ENCODE measurements around the gene KDM4B.
"Not testable (repeated sequence)": the region's sequence is repeated elsewhere in the genome, so short reads cannot be mapped to it uniquely, and the experiment has no call there.

The KDM4B gene

GRCh38 chr19:4968462-4969291, at the start of gene KDM4B:
Gene KDM4B, plus strand, starts transcription at chr19:4969113. Its CDS starts 63,778 bp downstream, at chr19:5032891.
- DNase-seq (ENCODE audit: low read depth) = peak; percentile 99
- H3K4me1 ChIP-seq (ENCODE audit: control insufficient read depth, insufficient read depth, low read length) = peaks cover 53% of the 10 kb centered on the region
- H3K9me3 ChIP-seq (ENCODE audit: control insufficient read depth, low read length) = no peaks in the 10 kb centered on the region
- H3K4me3 ChIP-seq (ENCODE audit: low read length) = peak within 1 kb of the TSS; percentile 86
- H3K36me3 ChIP-seq (ENCODE audit: control insufficient read depth, insufficient read depth, low read length, severe bottlenecking) = no peaks in the 10 kb centered on the region
- peak within 1 kb of the TSS; percentile 86 for H3K9ac ChIP-seq (ENCODE audit: low read length)
- no peaks in the 10 kb centered on the region for H3K27me3 ChIP-seq (replicated peaks; ENCODE audit: control insufficient read depth, insufficient read depth, low read length)

- DNase-seq (ENCODE audit: low read depth) = no peak
- no peaks in the 10 kb centered on the region for H3K4me1 ChIP-seq (ENCODE audit: control insufficient read depth, insufficient read depth, low read length)
- no peaks in the 10 kb centered on the region for H3K27me3 ChIP-seq (replicated peaks; ENCODE audit: control insufficient read depth, insufficient read depth, low read length)
- no peak overlapping the region for H3K9ac ChIP-seq (ENCODE audit: low read length)
- no peaks in the 10 kb centered on the region for H3K9me3 ChIP-seq (ENCODE audit: control insufficient read depth, low read length)
- H3K4me3 ChIP-seq (ENCODE audit: low read length) = no peak overlapping the region
- no peaks in the 10 kb centered on the region for H3K36me3 ChIP-seq (ENCODE audit: control insufficient read depth, insufficient read depth, low read length, severe bottlenecking)
Measured at GRCh38 chr19:4922530-4923275, 46.2 kb upstream of the KDM4B start.

- DNase-seq (ENCODE audit: low read depth) = no peak
- H3K27me3 ChIP-seq (replicated peaks; ENCODE audit: control insufficient read depth, insufficient read depth, low read length) = no peaks in the 10 kb centered on the region
- no peaks in the 10 kb centered on the region for H3K36me3 ChIP-seq (ENCODE audit: control insufficient read depth, insufficient read depth, low read length, severe bottlenecking)
- H3K9ac ChIP-seq (ENCODE audit: low read length) = no peak overlapping the region
- H3K4me1 ChIP-seq (ENCODE audit: control insufficient read depth, insufficient read depth, low read length) = no peaks in the 10 kb centered on the region
- no peaks in the 10 kb centered on the region for H3K9me3 ChIP-seq (ENCODE audit: control insufficient read depth, low read length)
- no peak overlapping the region for H3K4me3 ChIP-seq (ENCODE audit: low read length)
Measured at GRCh38 chr19:4923276-4923747, 45.6 kb upstream of the KDM4B start.

- no peak overlapping the region for H3K9ac ChIP-seq (ENCODE audit: low read length)
- no peaks in the 10 kb centered on the region for H3K27me3 ChIP-seq (replicated peaks; ENCODE audit: control insufficient read depth, insufficient read depth, low read length)
- H3K4me3 ChIP-seq (ENCODE audit: low read length) = no peak overlapping the region
- H3K36me3 ChIP-seq (ENCODE audit: control insufficient read depth, insufficient read depth, low read length, severe bottlenecking) = no peaks in the 10 kb centered on the region
- DNase-seq (ENCODE audit: low read depth) = no peak
- no peaks in the 10 kb centered on the region for H3K9me3 ChIP-seq (ENCODE audit: control insufficient read depth, low read length)
- H3K4me1 ChIP-seq (ENCODE audit: control insufficient read depth, insufficient read depth, low read length) = peaks cover 4% of the 10 kb centered on the region
Measured at GRCh38 chr19:4929186-4929585, 39.7 kb upstream of the KDM4B start.

GRCh38 chr19:4930664-4931063, 38.2 kb upstream of the KDM4B start:
- Histone ChIP-seq H3K4me1 (ENCODE audit: control insufficient read depth, insufficient read depth, low read length) (peaks cover 4% of the 10 kb centered on the region), H3K4me3 (ENCODE audit: low read length) (no peak overlapping the region), H3K27me3 (replicated peaks; ENCODE audit: control insufficient read depth, insufficient read depth, low read length) (no peaks in the 10 kb centered on the region), H3K36me3 (ENCODE audit: control insufficient read depth, insufficient read depth, low read length, severe bottlenecking) (no peaks in the 10 kb centered on the region), H3K9ac (ENCODE audit: low read length) (no peak overlapping the region), H3K9me3 (ENCODE audit: control insufficient read depth, low read length) (no peaks in the 10 kb centered on the region)
- DNase-seq (ENCODE audit: low read depth) = no peak

- H3K4me3 ChIP-seq (ENCODE audit: low read length) = no peak overlapping the region
- no peaks in the 10 kb centered on the region for H3K36me3 ChIP-seq (ENCODE audit: control insufficient read depth, insufficient read depth, low read length, severe bottlenecking)
- DNase-seq (ENCODE audit: low read depth) = no peak
Measured at GRCh38 chr19:4932711-4933110, 36.2 kb upstream of the KDM4B start.

GRCh38 chr19:4933528-4933927, 35.4 kb upstream of the KDM4B start:
- Histone ChIP-seq H3K9me3 (ENCODE audit: control insufficient read depth, low read length) (no peaks in the 10 kb centered on the region), H3K36me3 (ENCODE audit: control insufficient read depth, insufficient read depth, low read length, severe bottlenecking) (no peaks in the 10 kb centered on the region), H3K9ac (ENCODE audit: low read length) (no peak overlapping the region), H3K4me1 (ENCODE audit: control insufficient read depth, insufficient read depth, low read length) (peaks cover 4% of the 10 kb centered on the region), H3K27me3 (replicated peaks; ENCODE audit: control insufficient read depth, insufficient read depth, low read length) (no peaks in the 10 kb centered on the region), H3K4me3 (ENCODE audit: low read length) (no peak overlapping the region)
- no peak for DNase-seq (ENCODE audit: low read depth)

More at GRCh38 chr19:4932711-4933110, 36.2 kb upstream of the KDM4B start:
- Histone ChIP-seq H3K4me1 (ENCODE audit: control insufficient read depth, insufficient read depth, low read length) (peaks cover 4% of the 10 kb centered on the region), H3K9me3 (ENCODE audit: control insufficient read depth, low read length) (no peaks in the 10 kb centered on the region), H3K9ac (ENCODE audit: low read length) (no peak overlapping the region), H3K27me3 (replicated peaks; ENCODE audit: control insufficient read depth, insufficient read depth, low read length) (no peaks in the 10 kb centered on the region)

- no peak overlapping the region for H3K9ac ChIP-seq (ENCODE audit: low read length)
- DNase-seq (ENCODE audit: low read depth) = no peak
- H3K36me3 ChIP-seq (ENCODE audit: control insufficient read depth, insufficient read depth, low read length, severe bottlenecking) = no peaks in the 10 kb centered on the region
- H3K27me3 ChIP-seq (replicated peaks; ENCODE audit: control insufficient read depth, insufficient read depth, low read length) = no peaks in the 10 kb centered on the region
- H3K4me1 ChIP-seq (ENCODE audit: control insufficient read depth, insufficient read depth, low read length) = no peaks in the 10 kb centered on the region
- H3K4me3 ChIP-seq (ENCODE audit: low read length) = no peak overlapping the region
- H3K9me3 ChIP-seq (ENCODE audit: control insufficient read depth, low read length) = no peaks in the 10 kb centered on the region
Measured at GRCh38 chr19:4935444-4935843, 33.5 kb upstream of the KDM4B start.

GRCh38 chr19:4937060-4937459, 31.9 kb upstream of the KDM4B start:
- H3K9me3 ChIP-seq (ENCODE audit: control insufficient read depth, low read length) = no peaks in the 10 kb centered on the region
- no peaks in the 10 kb centered on the region for H3K27me3 ChIP-seq (replicated peaks; ENCODE audit: control insufficient read depth, insufficient read depth, low read length)
- DNase-seq (ENCODE audit: low read depth) = no peak
- H3K4me1 ChIP-seq (ENCODE audit: control insufficient read depth, insufficient read depth, low read length) = no peaks in the 10 kb centered on the region
- no peak overlapping the region for H3K4me3 ChIP-seq (ENCODE audit: low read length)
- no peak overlapping the region for H3K9ac ChIP-seq (ENCODE audit: low read length)
- H3K36me3 ChIP-seq (ENCODE audit: control insufficient read depth, insufficient read depth, low read length, severe bottlenecking) = no peaks in the 10 kb centered on the region

- not testable (repeated sequence) for H3K9me3 ChIP-seq (ENCODE audit: control insufficient read depth, low read length); H3K4me3 ChIP-seq (ENCODE audit: low read length); H3K4me1 ChIP-seq (ENCODE audit: control insufficient read depth, insufficient read depth, low read length); DNase-seq (ENCODE audit: low read depth); H3K27me3 ChIP-seq (replicated peaks; ENCODE audit: control insufficient read depth, insufficient read depth, low read length); H3K36me3 ChIP-seq (ENCODE audit: control insufficient read depth, insufficient read depth, low read length, severe bottlenecking); H3K9ac ChIP-seq (ENCODE audit: low read length)
Measured at GRCh38 chr19:4938461-4938860, 30.5 kb upstream of the KDM4B start.

- no peak overlapping the region for H3K9ac ChIP-seq (ENCODE audit: low read length)
- no peaks in the 10 kb centered on the region for H3K36me3 ChIP-seq (ENCODE audit: control insufficient read depth, insufficient read depth, low read length, severe bottlenecking)
- H3K27me3 ChIP-seq (replicated peaks; ENCODE audit: control insufficient read depth, insufficient read depth, low read length) = no peaks in the 10 kb centered on the region
- no peaks in the 10 kb centered on the region for H3K9me3 ChIP-seq (ENCODE audit: control insufficient read depth, low read length)
- H3K4me1 ChIP-seq (ENCODE audit: control insufficient read depth, insufficient read depth, low read length) = no peaks in the 10 kb centered on the region
- DNase-seq (ENCODE audit: low read depth) = no peak
- H3K4me3 ChIP-seq (ENCODE audit: low read length) = no peak overlapping the region
Measured at GRCh38 chr19:4939466-4939865, 29.4 kb upstream of the KDM4B start.

Data from adipocyte (in vitro differentiated cells).